Measurements from ENCODE around the gene FSTL4. TPM values are rescaled to one million over a fixed set of nuclear protein-coding genes. Genes with fewer than 3 reads are reported as not detected.

Gene FSTL4
- total and polyA plus RNA-seq, 2 donors from 2014 or later: 0.09 to 4.0 TPM

DNA sequence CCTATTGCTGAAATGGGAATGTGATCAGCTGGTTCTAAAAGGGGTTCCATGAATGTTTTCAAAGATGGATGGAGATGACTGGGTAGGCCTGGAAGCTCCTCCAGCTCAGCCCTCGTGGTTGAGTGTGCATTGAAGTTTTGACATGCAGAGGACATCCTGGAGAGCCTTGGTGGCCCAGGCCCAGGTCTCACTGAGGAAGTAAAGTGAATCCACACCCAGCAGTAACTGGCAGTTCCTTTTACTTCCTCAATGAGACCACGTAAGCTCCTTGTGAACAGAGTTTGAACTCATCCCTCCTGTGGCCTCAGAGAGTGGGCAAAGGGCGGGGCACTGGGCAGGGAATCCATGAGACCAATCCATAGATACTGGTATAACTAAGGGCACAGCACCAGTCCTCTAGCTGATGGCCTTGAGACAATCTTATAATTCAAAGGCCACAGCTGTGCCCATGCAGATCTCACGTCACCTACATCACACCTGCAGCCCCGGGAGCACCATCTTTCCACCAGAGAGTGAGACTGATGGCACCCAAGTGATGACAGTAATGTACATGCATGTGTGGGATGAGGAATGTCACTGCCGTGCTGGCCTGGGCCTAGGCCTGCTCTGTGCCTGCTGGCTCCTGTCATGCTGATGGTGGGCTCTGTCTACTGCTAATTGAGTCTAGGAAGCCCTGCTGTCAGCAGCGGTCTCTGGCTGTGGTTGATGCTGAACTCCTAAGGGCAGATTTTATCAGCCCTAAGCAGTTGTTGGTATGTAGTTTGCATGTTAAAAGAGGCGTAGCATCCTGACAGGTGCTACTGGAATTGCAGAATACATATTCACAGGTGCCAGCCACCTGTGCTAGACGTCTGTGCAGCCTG is 257.8 kb downstream of the FSTL4 start:
- FAIRE-seq (no peak), DNase-seq (no peak)
- intact Hi-C loops (cut with DNase I): no loop called here
- H3K9me3 ChIP-seq (ENCODE audit: control insufficient read depth in 2 of 3, insufficient read depth in 1 of 3, low read length in 3 of 3): no peaks in the 10 kb centered on the region
- no peak overlapping the region for H3K27ac ChIP-seq (ENCODE audit: low read depth in 2 of 2, low read length in 2 of 2)
- TF ChIP-seq, protein P1, sequence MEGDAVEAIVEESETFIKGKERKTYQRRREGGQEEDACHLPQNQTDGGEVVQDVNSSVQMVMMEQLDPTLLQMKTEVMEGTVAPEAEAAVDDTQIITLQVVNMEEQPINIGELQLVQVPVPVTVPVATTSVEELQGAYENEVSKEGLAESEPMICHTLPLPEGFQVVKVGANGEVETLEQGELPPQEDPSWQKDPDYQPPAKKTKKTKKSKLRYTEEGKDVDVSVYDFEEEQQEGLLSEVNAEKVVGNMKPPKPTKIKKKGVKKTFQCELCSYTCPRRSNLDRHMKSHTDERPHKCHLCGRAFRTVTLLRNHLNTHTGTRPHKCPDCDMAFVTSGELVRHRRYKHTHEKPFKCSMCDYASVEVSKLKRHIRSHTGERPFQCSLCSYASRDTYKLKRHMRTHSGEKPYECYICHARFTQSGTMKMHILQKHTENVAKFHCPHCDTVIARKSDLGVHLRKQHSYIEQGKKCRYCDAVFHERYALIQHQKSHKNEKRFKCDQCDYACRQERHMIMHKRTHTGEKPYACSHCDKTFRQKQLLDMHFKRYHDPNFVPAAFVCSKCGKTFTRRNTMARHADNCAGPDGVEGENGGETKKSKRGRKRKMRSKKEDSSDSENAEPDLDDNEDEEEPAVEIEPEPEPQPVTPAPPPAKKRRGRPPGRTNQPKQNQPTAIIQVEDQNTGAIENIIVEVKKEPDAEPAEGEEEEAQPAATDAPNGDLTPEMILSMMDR (IDR thresholded peaks at IDR 0.05; ENCODE audit: borderline replicate concordance, extremely low read depth, insufficient read depth): no peak
- H3K27me3 ChIP-seq (ENCODE audit: control insufficient read depth, insufficient read depth, low read length): no peaks in the 10 kb centered on the region
- H3K4me1 ChIP-seq (ENCODE audit: control insufficient read depth in 2 of 3, insufficient read depth in 2 of 3, low read depth in 1 of 3, low read length in 3 of 3): no peaks in the 10 kb centered on the region
- H3K4me3 ChIP-seq (ENCODE audit: low read length in 3 of 3): no peak overlapping the region
- H3K36me3 ChIP-seq (ENCODE audit: control insufficient read depth in 2 of 3, insufficient read depth in 3 of 3, low read length in 3 of 3): no peaks in the 10 kb centered on the region
- H3K9ac ChIP-seq (ENCODE audit: low read length in 3 of 3): no peak overlapping the region

DNA sequence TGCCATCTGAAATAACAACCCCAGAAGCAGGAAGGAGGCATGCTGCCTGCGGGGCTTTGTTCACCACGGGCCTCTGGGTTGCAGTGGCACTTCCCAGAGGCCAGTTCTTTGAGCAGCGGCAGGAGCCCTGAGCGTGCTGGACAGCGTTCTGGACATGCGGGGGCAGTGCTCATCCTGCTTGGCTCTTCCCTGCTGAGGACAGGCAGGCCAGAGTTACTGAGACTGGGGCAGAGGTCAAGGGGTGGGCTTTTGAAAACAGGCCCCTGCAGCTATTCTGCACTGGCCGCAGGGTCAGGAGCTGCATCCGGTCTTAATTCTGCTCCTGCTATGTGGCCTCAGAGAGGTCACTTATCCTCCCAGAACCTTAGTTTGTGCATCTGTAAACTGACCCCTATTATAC is 258.6 kb downstream of the FSTL4 start:
- intact Hi-C loops (cut with DNase I): no loop called here
- no peaks in the 10 kb centered on the region for H3K4me1 ChIP-seq (ENCODE audit: control insufficient read depth in 2 of 3, insufficient read depth in 2 of 3, low read depth in 1 of 3, low read length in 3 of 3)
- FAIRE-seq (no peak), DNase-seq (peak in 4 of 5 donors; percentile 59 to 67 (median 61))
- no peak overlapping the region for H3K27ac ChIP-seq (ENCODE audit: low read depth in 2 of 2, low read length in 2 of 2)
- no peak overlapping the region for H3K9ac ChIP-seq (ENCODE audit: low read length in 3 of 3)
- no peak overlapping the region for H3K4me3 ChIP-seq (ENCODE audit: low read length in 3 of 3)
- H3K9me3 ChIP-seq (ENCODE audit: control insufficient read depth in 2 of 3, insufficient read depth in 1 of 3, low read length in 3 of 3): no peaks in the 10 kb centered on the region
- TF ChIP-seq, protein P1 (IDR thresholded peaks at IDR 0.05; ENCODE audit: borderline replicate concordance, extremely low read depth, insufficient read depth): no peak
- no peaks in the 10 kb centered on the region for H3K27me3 ChIP-seq (ENCODE audit: control insufficient read depth, insufficient read depth, low read length)
- no peaks in the 10 kb centered on the region for H3K36me3 ChIP-seq (ENCODE audit: control insufficient read depth in 2 of 3, insufficient read depth in 3 of 3, low read length in 3 of 3)

DNA sequence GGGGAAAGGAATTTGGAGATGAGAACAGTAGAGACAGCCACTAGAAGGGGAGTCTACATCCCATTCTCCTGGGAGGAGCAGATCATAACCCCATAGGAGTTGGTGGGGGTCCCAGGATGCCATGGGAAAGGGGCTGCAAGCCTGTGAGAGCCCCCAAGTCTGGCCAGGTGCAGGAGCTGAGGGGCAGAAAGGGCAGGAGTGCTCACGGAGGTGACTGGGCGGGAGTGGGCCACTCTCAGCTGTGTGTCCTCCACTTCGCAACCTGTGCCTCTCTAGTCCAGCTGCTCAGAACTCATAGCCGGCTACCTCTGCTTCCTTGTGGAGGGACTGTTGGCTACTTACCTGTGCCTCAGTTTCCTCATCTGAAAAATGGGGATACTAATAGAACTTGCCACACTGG is 263.9 kb downstream of the FSTL4 start:
- H3K9me3 ChIP-seq (ENCODE audit: control insufficient read depth in 2 of 3, insufficient read depth in 1 of 3, low read length in 3 of 3): no peaks in the 10 kb centered on the region
- TF ChIP-seq, protein P1 (IDR thresholded peaks at IDR 0.05; ENCODE audit: borderline replicate concordance, extremely low read depth, insufficient read depth): no peak
- H3K4me1 ChIP-seq (ENCODE audit: control insufficient read depth in 2 of 3, insufficient read depth in 2 of 3, low read depth in 1 of 3, low read length in 3 of 3): no peaks in the 10 kb centered on the region
- no peaks in the 10 kb centered on the region for H3K36me3 ChIP-seq (ENCODE audit: control insufficient read depth in 2 of 3, insufficient read depth in 3 of 3, low read length in 3 of 3)
- H3K27ac ChIP-seq (ENCODE audit: low read depth in 2 of 2, low read length in 2 of 2): no peak overlapping the region
- peak in 1 of 5 donors; percentile 29 for DNase-seq
- no peak overlapping the region for H3K4me3 ChIP-seq (ENCODE audit: low read length in 3 of 3)
- H3K9ac ChIP-seq (ENCODE audit: low read length in 3 of 3): no peak overlapping the region
- intact Hi-C loops (cut with DNase I): no loop called here
- H3K27me3 ChIP-seq (ENCODE audit: control insufficient read depth, insufficient read depth, low read length): no peaks in the 10 kb centered on the region
- no peak for FAIRE-seq
